HepG2 (cell line): ENCODE measurements around the gene SLC44A4.

ENCODE experiments used
- MAZ ChIP-seq, 2 experiments: sonication (generic) in 1 of 2; formaldehyde crosslinking in 1 of 2; IDR thresholded peaks; 2 replicates each; pipeline versions ENCODE4 v1.5.0 to v1.6.1; 2012 to 2020; ENCODE audit warnings: low read depth in 2 of 2, mild to moderate bottlenecking in 2 of 2, borderline replicate concordance in 1 of 2, improper control_type of control experiment in 1 of 2, low read length in 1 of 2, missing genetic modification reagents in 1 of 2, moderate library complexity in 1 of 2
- MYC ChIP-seq: sonication (generic); formaldehyde crosslinking; IDR thresholded peaks from 2 replicates; pipeline ENCODE4 v1.9.0; 2021; ENCODE audit warnings: missing genetic modification reagents, borderline replicate concordance

- no peak for TF ChIP-seq MYC (CRISPR knock-in tag)
- no peak for TF ChIP-seq MAZ (IDR thresholded peaks at IDR 0.05; ENCODE audit: borderline replicate concordance, low read depth, low read length)
- TF ChIP-seq MAZ (CRISPR knock-in tag; IDR thresholded peaks at IDR 0.05; ENCODE audit: low read depth), result 0 out of 2 replicates have a peak, but pooled peaks have one; percentile 37
Measured at GRCh38 chr6:31836474-31837368, 42.1 kb downstream of the SLC44A4 start.
